IMR-90 (cell line): ENCODE measurements around the gene ELMO1.

Experiments used
- CEBPB ChIP-seq: IDR thresholded peaks from 2 replicates; pipeline ENCODE4 v1.6.1; 2012; ENCODE audit warnings: low read depth, low read length, improper control_type of control experiment
- CHD1 ChIP-seq: IDR thresholded peaks from 2 replicates; pipeline ENCODE4 v1.6.1; 2012; ENCODE audit warnings: low read depth, low read length, improper control_type of control experiment
- CTCF ChIP-seq: conservative IDR thresholded peaks from 2 replicates; pipeline ENCODE4 v1.5.1; 2012; ENCODE audit warnings: mild to moderate bottlenecking, low read depth, low read length, improper control_type of control experiment
- ELK1 ChIP-seq: fragments of 150-350 bp; IDR thresholded peaks from 2 replicates; pipeline ENCODE4 v1.6.1; 2016; ENCODE audit warnings: low read depth, mild to moderate bottlenecking, low read length, moderate library complexity, borderline replicate concordance
- FOS ChIP-seq: fragments of 150-350 bp; IDR thresholded peaks from 2 replicates; pipeline ENCODE4 v1.6.1; 2016; ENCODE audit warnings: low read depth, low read length
- MAFK ChIP-seq: IDR thresholded peaks from 2 replicates; pipeline ENCODE4 v1.6.1; 2012; ENCODE audit warnings: low read depth, low read length, improper control_type of control experiment
- MAZ ChIP-seq: IDR thresholded peaks from 2 replicates; pipeline ENCODE4 v1.6.1; 2012; ENCODE audit warnings: low read depth, mild to moderate bottlenecking, low read length, improper control_type of control experiment, moderate library complexity, borderline replicate concordance
- MXI1 ChIP-seq: IDR thresholded peaks from 2 replicates; pipeline ENCODE4 v1.6.1; 2012; ENCODE audit warnings: low read depth, mild to moderate bottlenecking, low read length, moderate library complexity, borderline replicate concordance
- POLR2A ChIP-seq: IDR thresholded peaks from 2 replicates; pipeline ENCODE4 v1.6.1; 2012; ENCODE audit warnings: mild to moderate bottlenecking, low read depth, low read length
- RAD21 ChIP-seq: IDR thresholded peaks from 2 replicates; pipeline ENCODE4 v1.6.1; 2012; ENCODE audit warnings: low read length, improper control_type of control experiment
- RCOR1 ChIP-seq: IDR thresholded peaks from 2 replicates; pipeline ENCODE4 v1.6.1; 2012; ENCODE audit warnings: mild to moderate bottlenecking, low read length, improper control_type of control experiment; ENCODE audit not compliant: insufficient replicate concordance
- RFX5 ChIP-seq: IDR thresholded peaks from 2 replicates; pipeline ENCODE4 v1.8.0; 2012; ENCODE audit warnings: low read depth, mild to moderate bottlenecking, low read length, moderate library complexity
- SMC3 ChIP-seq: fragments of 150-350 bp; IDR thresholded peaks from 2 replicates; pipeline ENCODE4 v1.6.1; 2016; ENCODE audit warnings: low read depth, mild to moderate bottlenecking, antibody characterized with exemption, low read length, moderate library complexity
- USF2 ChIP-seq: fragments of 150-350 bp; IDR thresholded peaks from 2 replicates; pipeline ENCODE4 v1.6.1; 2017; ENCODE audit warnings: mild to moderate bottlenecking, antibody characterized with exemption, low read length, low read depth

- no peak for TF ChIP-seq POLR2A
- no peak for TF ChIP-seq MAZ
- no peak for TF ChIP-seq CTCF
- no peak for TF ChIP-seq FOS
- no peak for TF ChIP-seq MXI1
- TF ChIP-seq USF2, result no peak
- TF ChIP-seq RFX5, result no peak
- TF ChIP-seq RAD21, result no peak
- TF ChIP-seq SMC3, result no peak
- no peak for TF ChIP-seq RCOR1
- TF ChIP-seq CEBPB, result no peak
- no peak for TF ChIP-seq CHD1
- no peak for TF ChIP-seq MAFK
- no peak for TF ChIP-seq ELK1
Measured at GRCh38 chr7:36854652-36855051, 594.0 kb downstream of the ELMO1 start.
